ENCODE measurements around the gene LRMDA.

LRMDA gene

GRCh38 chr10:75646218-75646915 lies 214.9 kb downstream of the LRMDA start:
- no peak for DNase-seq (ENCODE audit: low spot score)

- DNase-seq (ENCODE audit: low spot score), result no peak
Measured at GRCh38 chr10:75646916-75647315, 215.5 kb downstream of the LRMDA start.

- DNase-seq (ENCODE audit: low spot score), result no peak
Measured at GRCh38 chr10:75647675-75648074, 216.3 kb downstream of the LRMDA start.

- no peak for DNase-seq (ENCODE audit: low spot score)
Measured at GRCh38 chr10:75648351-75648750, 216.9 kb downstream of the LRMDA start.

- DNase-seq (ENCODE audit: low spot score), result no peak
Measured at GRCh38 chr10:75648854-75649253, 217.4 kb downstream of the LRMDA start.

- no peak for DNase-seq (ENCODE audit: low spot score)
Measured at GRCh38 chr10:75649466-75649865, 218.0 kb downstream of the LRMDA start.

GRCh38 chr10:75650648-75651047 lies 219.2 kb downstream of the LRMDA start:
- DNase-seq (ENCODE audit: low spot score), result no peak

- peak; percentile 10 for DNase-seq (ENCODE audit: low spot score)
Measured at GRCh38 chr10:75651417-75651816, 220.0 kb downstream of the LRMDA start.

GRCh38 chr10:75652146-75652740 lies 220.8 kb downstream of the LRMDA start:
- DNase-seq (ENCODE audit: low spot score), result no peak

GRCh38 chr10:75653761-75654160 lies 222.3 kb downstream of the LRMDA start:
- no peak for DNase-seq (ENCODE audit: low spot score)

GRCh38 chr10:75654171-75654771 lies 222.8 kb downstream of the LRMDA start:
- no peak for DNase-seq (ENCODE audit: low spot score)

- no peak for DNase-seq (ENCODE audit: low spot score)
Measured at GRCh38 chr10:75654772-75655171, 223.3 kb downstream of the LRMDA start.

GRCh38 chr10:75655791-75656451 lies 224.5 kb downstream of the LRMDA start:
- DNase-seq (ENCODE audit: low spot score), result no peak

GRCh38 chr10:75657351-75657750 lies 225.9 kb downstream of the LRMDA start:
- no peak for DNase-seq (ENCODE audit: low spot score)

GRCh38 chr10:75658036-75658435 lies 226.6 kb downstream of the LRMDA start:
- DNase-seq (ENCODE audit: low spot score), result no peak

- DNase-seq (ENCODE audit: low spot score), result no peak
Measured at GRCh38 chr10:75658496-75658895, 227.1 kb downstream of the LRMDA start.

- DNase-seq (ENCODE audit: low spot score), result no peak
Measured at GRCh38 chr10:75658915-75659314, 227.5 kb downstream of the LRMDA start.

- peak; percentile 12 for DNase-seq (ENCODE audit: low spot score)
Measured at GRCh38 chr10:75660823-75661222, 229.4 kb downstream of the LRMDA start.

- peak; percentile 9 for DNase-seq (ENCODE audit: low spot score)
Measured at GRCh38 chr10:75662715-75663114, 231.3 kb downstream of the LRMDA start.

- DNase-seq (ENCODE audit: low spot score), result no peak
Measured at GRCh38 chr10:75663947-75664664, 232.7 kb downstream of the LRMDA start.

- no peak for DNase-seq (ENCODE audit: low spot score)
Measured at GRCh38 chr10:75664968-75665367, 233.5 kb downstream of the LRMDA start.

GRCh38 chr10:75665707-75666106 lies 234.3 kb downstream of the LRMDA start:
- DNase-seq (ENCODE audit: low spot score), result no peak

Measured in Ammon's horn (tissue), 1 donor.